Esophagus squamous epithelium (tissue), 4 donors: Measurements from ENCODE around the gene PRRT2.

Source experiments
- POLR2A ChIP-seq, 4 donors: fragments of 450-650 bp; IDR thresholded peaks; one replicate each; pipeline ENCODE4 v1.6.1; 2017; ENCODE audit warnings: antibody characterized with exemption in 4 of 4, mild to moderate bottlenecking in 4 of 4, moderate library complexity in 3 of 4
- TF ChIP-seq, protein P1 (sequence below), 6 experiments: fragments of 450-650 bp in 4 of 6; fragments of 200-600 bp in 2 of 6; sonication (generic) in 2 of 6; IDR thresholded peaks; one replicate each; pipeline ENCODE4 v1.5.1; 2016 to 2019; ENCODE audit warnings: antibody characterized with exemption in 6 of 6, mild to moderate bottlenecking in 4 of 6, moderate library complexity in 4 of 6

DNA sequence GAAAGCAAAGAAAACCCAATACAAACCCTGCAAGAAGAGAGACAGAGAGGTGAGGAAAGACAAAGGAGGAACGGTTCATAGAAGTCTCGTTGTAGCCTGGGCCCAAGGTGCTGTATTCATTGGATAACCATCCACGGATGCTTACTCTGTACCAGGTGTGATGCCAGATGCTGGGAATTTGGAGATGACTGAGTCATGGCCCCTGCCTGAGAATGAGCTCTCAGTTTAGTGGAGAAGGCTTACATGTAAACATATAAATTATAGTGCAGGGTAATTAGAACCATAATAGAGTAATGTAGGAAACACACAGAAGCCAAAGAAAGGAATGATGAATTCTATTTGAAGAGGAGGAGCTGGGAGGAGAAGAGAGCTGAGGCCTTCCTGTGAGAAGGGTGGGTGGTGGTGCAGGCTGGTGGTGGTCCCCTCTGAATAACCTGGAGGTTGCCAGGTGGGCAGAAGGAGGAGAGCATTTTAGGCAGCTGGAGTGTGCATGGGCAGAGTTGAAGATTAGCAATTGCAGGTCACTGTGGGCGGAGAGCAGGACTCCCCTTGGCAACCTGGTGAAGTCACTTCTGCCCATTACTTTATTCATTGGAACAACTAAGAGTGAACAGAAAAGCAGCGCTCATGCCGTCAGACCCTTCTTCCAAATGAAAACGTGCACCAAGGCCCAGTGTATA, 41.6 kb upstream of the PRRT2 start:
- TF ChIP-seq, protein P1, sequence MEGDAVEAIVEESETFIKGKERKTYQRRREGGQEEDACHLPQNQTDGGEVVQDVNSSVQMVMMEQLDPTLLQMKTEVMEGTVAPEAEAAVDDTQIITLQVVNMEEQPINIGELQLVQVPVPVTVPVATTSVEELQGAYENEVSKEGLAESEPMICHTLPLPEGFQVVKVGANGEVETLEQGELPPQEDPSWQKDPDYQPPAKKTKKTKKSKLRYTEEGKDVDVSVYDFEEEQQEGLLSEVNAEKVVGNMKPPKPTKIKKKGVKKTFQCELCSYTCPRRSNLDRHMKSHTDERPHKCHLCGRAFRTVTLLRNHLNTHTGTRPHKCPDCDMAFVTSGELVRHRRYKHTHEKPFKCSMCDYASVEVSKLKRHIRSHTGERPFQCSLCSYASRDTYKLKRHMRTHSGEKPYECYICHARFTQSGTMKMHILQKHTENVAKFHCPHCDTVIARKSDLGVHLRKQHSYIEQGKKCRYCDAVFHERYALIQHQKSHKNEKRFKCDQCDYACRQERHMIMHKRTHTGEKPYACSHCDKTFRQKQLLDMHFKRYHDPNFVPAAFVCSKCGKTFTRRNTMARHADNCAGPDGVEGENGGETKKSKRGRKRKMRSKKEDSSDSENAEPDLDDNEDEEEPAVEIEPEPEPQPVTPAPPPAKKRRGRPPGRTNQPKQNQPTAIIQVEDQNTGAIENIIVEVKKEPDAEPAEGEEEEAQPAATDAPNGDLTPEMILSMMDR (IDR thresholded peaks at IDR 0.05), result no peak
- no peak for TF ChIP-seq POLR2A (IDR thresholded peaks at IDR 0.05)
